ENCODE results near the gene ZNF575.
A peak's percentile ranks its signal among the peaks of the same experiment; 100 is the strongest.
"Not testable (repeated sequence)": the region's sequence is repeated elsewhere in the genome, so short reads cannot be mapped to it uniquely, and the experiment has no call there.

The ZNF575 gene

GRCh38 chr19:43545276-43545675, 12.3 kb downstream of the ZNF575 start:
- DNase-seq, result no peak

- DNase-seq, result no peak
Measured at GRCh38 chr19:43545981-43546380, 13.0 kb downstream of the ZNF575 start.

GRCh38 chr19:43546581-43546980, 13.6 kb downstream of the ZNF575 start:
- DNase-seq, result no peak

GRCh38 chr19:43547926-43548325, 14.9 kb downstream of the ZNF575 start:
- not testable (repeated sequence) for DNase-seq

GRCh38 chr19:43548706-43549105, 15.7 kb downstream of the ZNF575 start:
- no peak for DNase-seq

GRCh38 chr19:43551399-43552197, 18.6 kb downstream of the ZNF575 start:
- DNase-seq, result no peak

GRCh38 chr19:43552198-43552450, 19.1 kb downstream of the ZNF575 start:
- no peak for DNase-seq

- no peak for DNase-seq
Measured at GRCh38 chr19:43552616-43553015, 19.6 kb downstream of the ZNF575 start.

GRCh38 chr19:43553656-43554055, 20.7 kb downstream of the ZNF575 start:
- no peak for DNase-seq

- DNase-seq, result no peak
Measured at GRCh38 chr19:43554317-43554895, 21.4 kb downstream of the ZNF575 start.

- peak; percentile 24 for DNase-seq
Measured at GRCh38 chr19:43555185-43555770, 22.3 kb downstream of the ZNF575 start.

GRCh38 chr19:43560687-43561086, 27.7 kb downstream of the ZNF575 start:
- no peak for DNase-seq

GRCh38 chr19:43561139-43561970, 28.4 kb downstream of the ZNF575 start:
- DNase-seq, result no peak

GRCh38 chr19:43562226-43562697, 29.3 kb downstream of the ZNF575 start:
- no peak for DNase-seq

GRCh38 chr19:43562698-43563241, 29.8 kb downstream of the ZNF575 start:
- DNase-seq, result no peak

- DNase-seq, result no peak
Measured at GRCh38 chr19:43563816-43564457, 30.9 kb downstream of the ZNF575 start.

GRCh38 chr19:43564800-43565199, 31.8 kb downstream of the ZNF575 start:
- DNase-seq, result no peak

- no peak for DNase-seq
Measured at GRCh38 chr19:43569657-43570056, 36.7 kb downstream of the ZNF575 start.

- peak; percentile 16 for DNase-seq
Measured at GRCh38 chr19:43570174-43570791, 37.3 kb downstream of the ZNF575 start.

GRCh38 chr19:43572171-43572588, 39.2 kb downstream of the ZNF575 start:
- DNase-seq, result peak; percentile 22

GRCh38 chr19:43574424-43575155, 41.6 kb downstream of the ZNF575 start:
- no peak for DNase-seq

All from SHP77 treated with DMSO at 0.1 percent for 48 hours (cell line).